Lower leg skin (tissue), 3 donors: ENCODE data around the gene PDCD2.

Experiments
- CTCF ChIP-seq, 3 donors: fragments of 450-650 bp; IDR thresholded peaks; one replicate each; pipeline ENCODE4 v1.5.1; 2016; ENCODE audit warnings: antibody characterized with exemption in 3 of 3, mild to moderate bottlenecking in 3 of 3, moderate library complexity in 2 of 3
- POLR2A ChIP-seq, 2 donors: fragments of 450-650 bp; IDR thresholded peaks; one replicate each; pipeline ENCODE4 v1.6.1; 2016 to 2017; ENCODE audit warnings: antibody characterized with exemption in 2 of 2, mild to moderate bottlenecking in 1 of 2, moderate library complexity in 1 of 2

GRCh38 chr6:170578909-170579308, 5.5 kb downstream of the PDCD2 start:
- no peak for TF ChIP-seq POLR2A (IDR thresholded peaks at IDR 0.05)
- TF ChIP-seq CTCF (IDR thresholded peaks at IDR 0.05), result no peak
